ENCODE results near the gene FANCB. TPM values are rescaled to one million over a fixed set of nuclear protein-coding genes. Genes with fewer than 3 reads are reported as not detected.

FANCB gene
- total RNA-seq (2011; cell fraction: chromatin; rRNA removed; ENCODE audit: low replicate concordance) = 26.5 and 107 TPM in 2 replicates
- total RNA-seq (2011; cell fraction: nucleolus; rRNA removed) = 6.8 and 12.0 TPM in 2 replicates
- total RNA-seq (2011; cell fraction: nucleoplasm; rRNA removed) = 33.1 and 36.6 TPM in 2 replicates
- total RNA-seq (2014; rRNA removed) (8.1 and 9.7 TPM in 2 replicates), total RNA-seq (2014; rRNA removed; fragmentation: Illumina TruSeq; extraction: Trizol) (21.3 and 22.9 TPM in 2 replicates), total RNA-seq (2015; rRNA removed; fragmentation: Illumina TruSeq; extraction: Trizol) (15.0 and 17.6 TPM in 2 replicates), total RNA-seq (2021) (14.4 and 15.1 TPM in 2 replicates), polyA plus RNA-seq (2011; rRNA removed) (13.8 and 19.2 TPM in 2 replicates), polyA plus RNA-seq (2014; fragmentation: Illumina TruSeq; extraction: Trizol) (10.6 and 10.8 TPM in 2 replicates), polyA plus RNA-seq (2014; fragmentation: Nextera tagmentation; extraction: Ambion mirVana) (10 to 100 TPM; 14.6 to 17.5 TPM), polyA plus RNA-seq (2014; rRNA removed) (6.5 and 8.4 TPM in 2 replicates), polyA minus RNA-seq (2011; rRNA and poly(A)+ RNA removed) (48.0 and 57.7 TPM in 2 replicates), Bru-seq, nascent RNA (percentile 82 among the genes with signal in this experiment), BruChase-seq, experiment 1, labeled RNA remaining after a 2-hour chase (percentile 89 among the genes with signal in this experiment), BruChase-seq, experiment 2, labeled RNA remaining after a 6-hour chase (percentile 88 among the genes with signal in this experiment)
- polyA plus RNA-seq (2011; cell fraction: cytosol; rRNA removed) = 1.5 and 3.8 TPM in 2 replicates
- polyA plus RNA-seq (2011; cell fraction: nucleus; rRNA removed) = 11.3 and 16.6 TPM in 2 replicates
- 5.3 and 6.3 TPM in 2 replicates for polyA plus RNA-seq (2012)
- polyA minus RNA-seq (2011; cell fraction: cytosol; rRNA and poly(A)+ RNA removed) = 8.1 and 13.0 TPM in 2 replicates
- polyA minus RNA-seq (2011; cell fraction: nucleus; rRNA and poly(A)+ RNA removed) = 29.4 and 55.8 TPM in 2 replicates
- long read RNA-seq, experiment 1, transcript FANCB-202 (10 exons, 3,008 nt) = major isoform, 5 of 51 reads
- long read RNA-seq, experiment 1, partial matches to known transcripts = 22 of 51 reads
- long read RNA-seq, experiment 1, other reads (novel, unspliced or antisense) = 23 of 51 reads
- long read RNA-seq, experiment 2, partial matches to known transcripts = 5 of 9 reads
- long read RNA-seq, experiment 2, other reads (novel, unspliced or antisense) = 4 of 9 reads
- long read RNA-seq, experiment 3, partial matches to known transcripts = 5 of 7 reads
- long read RNA-seq, experiment 3, other reads (novel, unspliced or antisense) = 1 of 7 reads

DNA sequence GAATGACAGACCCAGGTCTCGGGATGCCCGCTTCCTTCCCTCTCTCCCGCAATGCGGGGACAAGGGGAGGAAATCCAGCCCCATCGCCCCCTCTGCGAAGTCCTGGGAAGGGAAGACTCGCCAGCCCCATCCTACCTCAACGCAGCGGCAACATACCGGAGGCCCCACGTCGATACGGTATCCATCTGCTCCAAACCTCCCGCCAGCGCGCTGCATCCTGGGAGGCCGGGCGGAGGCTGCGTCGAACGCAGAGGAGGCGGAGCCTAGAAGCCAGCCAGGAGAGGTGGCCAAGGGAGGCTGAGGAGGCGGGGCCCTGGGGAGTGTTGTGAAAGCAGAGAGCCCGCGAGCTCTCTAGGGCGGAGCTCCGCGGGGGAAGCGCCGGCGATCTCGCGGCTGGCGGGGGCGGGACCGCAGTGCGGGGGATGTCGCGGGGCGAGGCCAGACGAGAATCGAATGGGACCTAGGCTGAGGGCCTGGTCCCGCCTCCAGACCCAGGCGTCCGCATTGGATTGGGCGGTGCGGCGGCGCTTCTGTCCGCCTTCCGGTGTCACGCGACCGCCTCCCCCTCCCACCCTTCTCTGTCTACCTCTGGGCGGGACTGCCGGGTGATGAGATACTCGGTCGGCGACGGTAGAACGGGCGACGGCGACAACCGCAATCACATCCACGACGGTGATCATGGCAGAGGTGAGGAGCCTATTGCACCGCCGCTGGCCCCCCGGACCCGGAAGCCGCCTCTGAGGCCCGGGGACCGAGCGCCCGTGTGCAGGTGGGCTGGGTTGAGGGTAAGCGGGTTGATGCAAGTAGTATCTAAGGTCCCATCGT, at the start of gene FANCB, which contains the start of gene MOSPD2:
FANCB (minus strand) TSS at position 219 of the 825 bp plus-strand sequence. CDS start 7,559 bp downstream, outside the sequence.
MOSPD2 (plus strand) TSS at position 571 of the 825 bp plus-strand sequence; CDS start at position 679, 108 bp downstream.
- H3K4me1 ChIP-seq (replicated peaks in 1 of 2; ENCODE audit: control insufficient read depth in 2 of 2, insufficient read depth in 2 of 2, low read length in 2 of 2) = peaks cover 0 to 3% of the 10 kb centered on the region in 2 experiments; a peak in 2 of 5 replicates
- peak within 1 kb of the TSS; percentile 76 to 95 for H3K9ac ChIP-seq (ENCODE audit: insufficient read depth in 1 of 2, low read depth in 2 of 2, low read length in 2 of 2)
- no peaks in the 10 kb centered on the region for H3K27me3 ChIP-seq (ENCODE audit: control insufficient read depth in 2 of 2, insufficient read depth in 2 of 2, low read length in 2 of 2)
- no peaks in the 10 kb centered on the region for H4K20me1 ChIP-seq (replicated peaks; ENCODE audit: control insufficient read depth, insufficient read depth, low read length)
- peak; percentile 88 to 96 (median 91) for DNase-seq (ENCODE audit: extremely low read depth in 1 of 4, low spot score in 3 of 4)
- intact Hi-C loops (cut with micrococcal nuclease) = no loop called here
- peak; percentile 98 for ATAC-seq
- H2AFZ ChIP-seq (ENCODE audit: low read depth, low read length) = peak within 1 kb of the TSS; percentile 84
- POLR2A ChIA-PET = interaction anchor here (0.6 kb wide), 1 partner anchor 628 kb away, joined by 3 read pairs; no protein-coding TSS in a partner anchor
- peaks cover 14% of the 10 kb centered on the region; the same call in 1 of the 3 replicates for H3K36me3 ChIP-seq (ENCODE audit: control insufficient read depth, insufficient read depth, low read length)
- BruUV-seq (replicated peaks) = no TSS peak
- H3K9me1 ChIP-seq (ENCODE audit: control insufficient read depth, insufficient read depth, low read length) = no peaks in the 10 kb centered on the region
- H3K4me2 ChIP-seq (ENCODE audit: insufficient read depth, low read length) = peak within 1 kb of the TSS; percentile 95
- CTCF ChIA-PET (ENCODE audit: low intra/inter-chr PET ratio) = no interaction called here
- in situ Hi-C loops (cut with MboI) = no loop called here
- H3K79me2 ChIP-seq (ENCODE audit: control insufficient read depth, insufficient read depth, low read length) = peaks cover 62% of the 10 kb centered on the region
- H3K27ac ChIP-seq (ENCODE audit: extremely low read depth, low read depth, low read length) = peak within 1 kb of the TSS; percentile 73
- peak; percentile 90 for FAIRE-seq
- no peaks in the 10 kb centered on the region for H3K9me3 ChIP-seq (replicated peaks; ENCODE audit: control insufficient read depth, insufficient read depth, low read depth, low read length)
- peak within 1 kb of the TSS; percentile 85 for H3K4me3 ChIP-seq
- 0% methylated on average over 12 of the region's 78 CpGs for WGBS (ENCODE audit: insufficient coverage, low coverage, missing lambda C conversion rate)
- TF ChIP-seq CBFA2T3 (IDR thresholded peaks at IDR 0.05) (no peak), HDAC3 (IDR thresholded peaks at IDR 0.05; ENCODE audit: borderline replicate concordance, partially characterized antibody) (no peak), ZNF175 (CRISPR knock-in tag; IDR thresholded peaks at IDR 0.05; ENCODE audit: low read depth) (no peak), CEBPG (CRISPR knock-in tag; IDR thresholded peaks at IDR 0.05) (peak; percentile 62; the same call in 1 of the 2 replicates), CEBPG (tag; conservative IDR thresholded peaks at IDR 0.05 in 1 of 2, IDR thresholded peaks at IDR 0.05 in 1 of 2) (peak in 1 of 2 experiments; percentile 66; a peak in 3 of 4 replicates), CBFA2T2 (conservative IDR thresholded peaks at IDR 0.05) (no peak), SP1 (CRISPR knock-in tag; IDR thresholded peaks at IDR 0.05) (peak; percentile 66), HOXB6 (CRISPR knock-in tag; IDR thresholded peaks at IDR 0.05; ENCODE audit: borderline replicate concordance) (no peak), MAZ (CRISPR knock-in tag; conservative IDR thresholded peaks at IDR 0.05 in 1 of 2, IDR thresholded peaks at IDR 0.05 in 1 of 2) (peak; percentile 43 to 50; a peak in 2 of 4 replicates)
- TF ChIP-seq, protein P1, sequence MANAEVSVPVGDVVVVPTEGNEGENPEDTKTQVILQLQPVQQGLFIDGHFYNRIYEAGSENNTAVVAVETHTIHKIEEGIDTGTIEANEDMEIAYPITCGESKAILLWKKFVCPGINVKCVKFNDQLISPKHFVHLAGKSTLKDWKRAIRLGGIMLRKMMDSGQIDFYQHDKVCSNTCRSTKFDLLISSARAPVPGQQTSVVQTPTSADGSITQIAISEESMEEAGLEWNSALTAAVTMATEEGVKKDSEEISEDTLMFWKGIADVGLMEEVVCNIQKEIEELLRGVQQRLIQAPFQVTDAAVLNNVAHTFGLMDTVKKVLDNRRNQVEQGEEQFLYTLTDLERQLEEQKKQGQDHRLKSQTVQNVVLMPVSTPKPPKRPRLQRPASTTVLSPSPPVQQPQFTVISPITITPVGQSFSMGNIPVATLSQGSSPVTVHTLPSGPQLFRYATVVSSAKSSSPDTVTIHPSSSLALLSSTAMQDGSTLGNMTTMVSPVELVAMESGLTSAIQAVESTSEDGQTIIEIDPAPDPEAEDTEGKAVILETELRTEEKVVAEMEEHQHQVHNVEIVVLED (CRISPR knock-in tag; IDR thresholded peaks at IDR 0.05) = peak; percentile 53; the same call in 1 of the 2 replicates
- TF ChIP-seq, protein P2, sequence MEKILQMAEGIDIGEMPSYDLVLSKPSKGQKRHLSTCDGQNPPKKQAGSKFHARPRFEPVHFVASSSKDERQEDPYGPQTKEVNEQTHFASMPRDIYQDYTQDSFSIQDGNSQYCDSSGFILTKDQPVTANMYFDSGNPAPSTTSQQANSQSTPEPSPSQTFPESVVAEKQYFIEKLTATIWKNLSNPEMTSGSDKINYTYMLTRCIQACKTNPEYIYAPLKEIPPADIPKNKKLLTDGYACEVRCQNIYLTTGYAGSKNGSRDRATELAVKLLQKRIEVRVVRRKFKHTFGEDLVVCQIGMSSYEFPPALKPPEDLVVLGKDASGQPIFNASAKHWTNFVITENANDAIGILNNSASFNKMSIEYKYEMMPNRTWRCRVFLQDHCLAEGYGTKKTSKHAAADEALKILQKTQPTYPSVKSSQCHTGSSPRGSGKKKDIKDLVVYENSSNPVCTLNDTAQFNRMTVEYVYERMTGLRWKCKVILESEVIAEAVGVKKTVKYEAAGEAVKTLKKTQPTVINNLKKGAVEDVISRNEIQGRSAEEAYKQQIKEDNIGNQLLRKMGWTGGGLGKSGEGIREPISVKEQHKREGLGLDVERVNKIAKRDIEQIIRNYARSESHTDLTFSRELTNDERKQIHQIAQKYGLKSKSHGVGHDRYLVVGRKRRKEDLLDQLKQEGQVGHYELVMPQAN (IDR thresholded peaks at IDR 0.05; ENCODE audit: borderline replicate concordance) = peak; percentile 66; the same call in 1 of the 2 replicates

Measured in K562 (cell line).